Choroid plexus epithelial cell (primary cell): Measurements from ENCODE around the gene TPCN1.

Experiments used
- DNase-seq: peaks from one replicate; pipeline ENCODE4 v3.0.0-alpha.2; 2010; ENCODE audit warnings: low read depth
- H3K4me3 ChIP-seq: 2 replicates; pipeline ENCODE4 v1.5.1; 2011; ENCODE audit warnings: low read depth, mild to moderate bottlenecking, control low read depth, low read length, moderate library complexity
- TF ChIP-seq, protein P1 (sequence below): conservative IDR thresholded peaks from 2 replicates; pipeline ENCODE4 v1.5.1; 2011; ENCODE audit warnings: low read depth, mild to moderate bottlenecking, control low read depth, inconsistent platforms, low read length, moderate library complexity

TPCN1 gene

DNA sequence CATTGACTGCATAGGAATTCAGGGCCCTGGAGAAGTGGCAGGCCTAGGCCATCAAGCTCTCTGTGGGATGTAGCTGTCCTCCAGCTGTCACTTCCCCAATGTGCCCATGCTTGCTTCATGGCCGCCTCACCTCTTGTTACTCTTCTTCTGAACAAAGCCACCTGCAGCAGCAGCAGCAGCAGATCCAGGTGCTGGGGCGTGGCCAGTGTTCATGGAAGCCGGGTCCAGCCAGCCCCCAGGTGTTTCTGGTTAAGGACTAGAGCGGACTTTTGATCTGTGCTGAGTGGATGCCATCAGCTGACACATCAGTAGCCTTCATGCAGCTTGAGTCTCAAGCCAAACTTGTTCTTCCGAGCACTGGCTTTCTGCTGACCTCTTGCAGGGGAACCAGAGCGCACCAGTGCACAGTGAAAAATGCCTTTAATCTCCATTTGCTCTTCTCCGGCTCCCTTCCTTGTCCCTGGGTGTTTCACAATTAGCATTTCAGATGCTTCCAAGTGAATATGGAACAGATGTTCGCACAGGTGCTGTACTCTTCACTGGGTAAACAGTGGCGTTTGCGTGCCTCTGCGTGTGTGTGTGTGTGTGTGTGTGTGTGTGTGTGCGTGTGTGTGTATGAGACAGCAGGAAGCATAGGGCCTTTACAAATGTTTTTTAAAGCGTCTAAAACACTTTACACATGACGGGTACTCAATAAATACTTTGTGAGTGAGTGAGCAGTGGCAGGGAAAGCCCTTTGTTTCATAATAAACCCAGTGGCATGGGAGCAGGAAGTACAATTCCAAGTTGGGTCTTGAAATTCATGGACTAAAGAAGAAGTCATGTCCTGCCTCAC is 20.1 kb downstream of the TPCN1 start:
- TF ChIP-seq, protein P1, sequence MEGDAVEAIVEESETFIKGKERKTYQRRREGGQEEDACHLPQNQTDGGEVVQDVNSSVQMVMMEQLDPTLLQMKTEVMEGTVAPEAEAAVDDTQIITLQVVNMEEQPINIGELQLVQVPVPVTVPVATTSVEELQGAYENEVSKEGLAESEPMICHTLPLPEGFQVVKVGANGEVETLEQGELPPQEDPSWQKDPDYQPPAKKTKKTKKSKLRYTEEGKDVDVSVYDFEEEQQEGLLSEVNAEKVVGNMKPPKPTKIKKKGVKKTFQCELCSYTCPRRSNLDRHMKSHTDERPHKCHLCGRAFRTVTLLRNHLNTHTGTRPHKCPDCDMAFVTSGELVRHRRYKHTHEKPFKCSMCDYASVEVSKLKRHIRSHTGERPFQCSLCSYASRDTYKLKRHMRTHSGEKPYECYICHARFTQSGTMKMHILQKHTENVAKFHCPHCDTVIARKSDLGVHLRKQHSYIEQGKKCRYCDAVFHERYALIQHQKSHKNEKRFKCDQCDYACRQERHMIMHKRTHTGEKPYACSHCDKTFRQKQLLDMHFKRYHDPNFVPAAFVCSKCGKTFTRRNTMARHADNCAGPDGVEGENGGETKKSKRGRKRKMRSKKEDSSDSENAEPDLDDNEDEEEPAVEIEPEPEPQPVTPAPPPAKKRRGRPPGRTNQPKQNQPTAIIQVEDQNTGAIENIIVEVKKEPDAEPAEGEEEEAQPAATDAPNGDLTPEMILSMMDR, result no peak
- H3K4me3 ChIP-seq, result no peak overlapping the region
- peak; percentile 85 for DNase-seq

DNA sequence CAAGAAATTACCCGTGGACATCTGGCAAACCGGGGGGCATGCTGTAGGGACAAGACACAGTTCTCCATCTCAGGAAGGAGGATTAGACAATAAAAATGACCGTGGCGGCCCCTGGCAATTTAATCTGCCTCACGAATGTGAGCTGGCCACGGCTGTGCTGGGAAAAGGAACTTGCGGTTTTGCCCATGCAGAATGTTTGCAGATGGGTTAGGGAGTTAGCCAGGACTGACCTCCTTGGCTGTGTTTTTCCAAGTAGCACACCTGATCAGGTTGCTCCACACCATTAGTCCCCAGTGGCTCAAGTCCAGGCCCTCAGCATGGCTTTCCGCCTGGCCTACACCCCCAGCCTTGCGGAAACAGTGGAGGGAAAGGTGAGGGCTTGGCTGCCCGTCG is 20.8 kb downstream of the TPCN1 start:
- H3K4me3 ChIP-seq, result no peak overlapping the region
- TF ChIP-seq, protein P1, result no peak
- no peak for DNase-seq

DNA sequence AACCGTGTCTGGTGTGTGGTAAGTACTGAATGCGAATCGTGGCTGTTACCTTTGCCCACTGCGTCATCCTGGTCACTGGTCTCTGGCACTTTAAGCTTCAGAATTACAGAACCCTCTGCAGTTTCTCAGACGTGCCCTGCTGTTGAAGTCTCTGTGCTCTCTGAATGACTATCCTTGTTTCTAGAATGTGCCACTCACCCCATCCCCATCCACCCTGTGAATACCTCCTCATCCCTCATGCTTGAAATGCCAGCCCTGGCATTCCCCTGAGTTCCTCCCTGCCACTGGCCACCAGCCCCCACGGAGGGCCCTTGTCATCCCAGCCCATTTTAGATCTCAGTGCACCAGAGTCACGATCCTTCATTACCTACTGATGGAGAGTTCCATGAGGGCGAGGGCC is 21.3 kb downstream of the TPCN1 start:
- TF ChIP-seq, protein P1, result no peak
- H3K4me3 ChIP-seq, result no peak overlapping the region
- DNase-seq, result no peak

DNA sequence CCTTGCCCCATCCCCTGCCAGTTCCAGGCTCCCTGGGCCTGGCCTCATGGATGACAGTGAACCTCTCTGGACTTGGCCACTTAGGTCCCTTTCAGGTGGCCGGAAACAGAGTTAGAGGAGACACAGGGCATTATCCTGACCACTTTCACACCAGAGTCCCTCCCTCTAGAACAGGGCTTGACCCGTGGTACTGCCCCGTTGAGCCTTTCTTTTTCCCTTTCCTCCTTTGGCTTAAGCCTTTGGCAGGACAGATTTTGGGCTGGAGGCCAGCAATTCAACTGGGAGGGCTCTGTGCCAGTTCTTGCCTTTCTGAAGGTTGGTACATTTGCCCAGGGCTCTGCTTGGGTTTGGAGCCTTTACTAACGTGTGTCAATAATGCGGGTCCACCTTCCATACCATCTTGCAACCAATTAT is 22.8 kb downstream of the TPCN1 start:
- TF ChIP-seq, protein P1, result no peak
- DNase-seq, result no peak
- H3K4me3 ChIP-seq, result no peak overlapping the region

DNA sequence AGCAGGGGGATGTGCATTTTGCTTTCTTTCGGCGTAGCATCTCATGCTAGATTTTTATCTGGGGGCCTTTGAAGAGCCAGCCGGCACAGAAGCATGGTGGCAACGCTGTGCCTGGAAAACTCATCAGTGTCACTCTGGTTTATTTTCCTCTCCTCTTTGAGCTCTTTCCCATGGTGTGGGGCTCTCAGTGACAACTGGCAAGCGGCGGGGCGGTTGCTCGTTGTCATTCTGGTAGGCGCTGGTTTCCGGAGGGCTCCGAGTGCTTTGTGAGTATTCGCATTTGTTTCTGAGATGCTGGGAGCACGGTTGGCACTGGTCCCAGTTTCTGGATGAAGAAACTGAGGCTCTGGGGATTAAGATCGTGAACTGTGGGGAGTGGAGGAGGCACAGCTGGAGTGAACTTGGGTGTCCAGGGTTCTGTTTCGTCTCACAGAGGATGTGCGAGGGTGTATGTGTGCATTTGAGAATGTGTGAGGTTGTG is 23.3 kb downstream of the TPCN1 start:
- DNase-seq, result no peak
- no peak overlapping the region for H3K4me3 ChIP-seq
- TF ChIP-seq, protein P1, result no peak

GRCh38 chr12:113245695-113246477 is 24.6 kb downstream of the TPCN1 start:
- H3K4me3 ChIP-seq, result no peak overlapping the region
- peak; percentile 96 for DNase-seq
- TF ChIP-seq, protein P1, result no peak
